Measurements from ENCODE around the gene FAM237B. TPM values are rescaled to one million over a fixed set of nuclear protein-coding genes. Genes with fewer than 3 reads are reported as not detected.

FAM237B gene
- total RNA-seq, 1 donor from 2014 or later, result not detected

DNA sequence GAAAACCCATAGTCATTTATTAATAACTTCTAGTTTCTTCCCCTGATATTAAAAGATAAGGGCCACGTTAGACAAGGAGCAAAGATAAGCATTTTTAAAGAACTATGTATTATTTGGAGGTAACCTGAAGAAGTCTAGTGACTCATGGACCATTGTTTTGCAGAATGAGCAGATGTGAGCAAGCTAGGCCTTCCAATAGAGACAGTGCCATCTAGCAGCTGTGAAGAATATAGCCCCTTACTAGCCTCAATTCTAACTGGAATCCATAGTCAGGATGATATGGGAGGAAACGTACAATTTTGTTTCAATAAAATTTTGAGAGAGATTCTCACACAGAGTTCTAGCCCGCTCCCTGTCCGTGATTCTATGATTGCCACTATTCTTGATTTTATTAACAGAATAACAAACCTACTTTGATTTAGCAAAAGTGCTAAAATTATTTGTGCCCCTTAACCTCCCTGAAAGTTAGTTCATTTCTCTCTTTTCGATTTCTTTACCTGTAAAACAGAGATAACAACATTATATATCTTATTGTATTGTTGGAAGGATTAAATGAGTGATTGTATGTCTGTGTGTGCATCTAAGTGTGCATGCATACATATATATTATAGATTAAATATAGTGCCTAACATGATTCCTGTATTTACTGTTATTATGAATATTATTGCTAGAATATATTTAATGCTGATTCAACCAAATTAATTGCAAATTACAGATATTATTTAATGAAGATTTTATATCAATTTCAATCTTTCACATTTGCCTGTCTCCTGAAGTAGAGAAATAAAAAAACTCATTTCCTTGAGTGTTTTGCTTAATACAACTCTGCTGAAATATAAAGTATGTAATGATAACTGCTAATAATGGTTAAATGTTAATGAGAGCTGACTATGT is 22.7 kb downstream of the FAM237B start:
- H3K4me3 ChIP-seq (ENCODE audit: low read depth, low read length), result no peak overlapping the region
- DNase-seq (ENCODE audit: low read depth), result peak; percentile 25
- TF ChIP-seq, protein P1, sequence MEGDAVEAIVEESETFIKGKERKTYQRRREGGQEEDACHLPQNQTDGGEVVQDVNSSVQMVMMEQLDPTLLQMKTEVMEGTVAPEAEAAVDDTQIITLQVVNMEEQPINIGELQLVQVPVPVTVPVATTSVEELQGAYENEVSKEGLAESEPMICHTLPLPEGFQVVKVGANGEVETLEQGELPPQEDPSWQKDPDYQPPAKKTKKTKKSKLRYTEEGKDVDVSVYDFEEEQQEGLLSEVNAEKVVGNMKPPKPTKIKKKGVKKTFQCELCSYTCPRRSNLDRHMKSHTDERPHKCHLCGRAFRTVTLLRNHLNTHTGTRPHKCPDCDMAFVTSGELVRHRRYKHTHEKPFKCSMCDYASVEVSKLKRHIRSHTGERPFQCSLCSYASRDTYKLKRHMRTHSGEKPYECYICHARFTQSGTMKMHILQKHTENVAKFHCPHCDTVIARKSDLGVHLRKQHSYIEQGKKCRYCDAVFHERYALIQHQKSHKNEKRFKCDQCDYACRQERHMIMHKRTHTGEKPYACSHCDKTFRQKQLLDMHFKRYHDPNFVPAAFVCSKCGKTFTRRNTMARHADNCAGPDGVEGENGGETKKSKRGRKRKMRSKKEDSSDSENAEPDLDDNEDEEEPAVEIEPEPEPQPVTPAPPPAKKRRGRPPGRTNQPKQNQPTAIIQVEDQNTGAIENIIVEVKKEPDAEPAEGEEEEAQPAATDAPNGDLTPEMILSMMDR (conservative IDR thresholded peaks at IDR 0.05; ENCODE audit: low read depth, low read length), result peak; percentile 81

DNA sequence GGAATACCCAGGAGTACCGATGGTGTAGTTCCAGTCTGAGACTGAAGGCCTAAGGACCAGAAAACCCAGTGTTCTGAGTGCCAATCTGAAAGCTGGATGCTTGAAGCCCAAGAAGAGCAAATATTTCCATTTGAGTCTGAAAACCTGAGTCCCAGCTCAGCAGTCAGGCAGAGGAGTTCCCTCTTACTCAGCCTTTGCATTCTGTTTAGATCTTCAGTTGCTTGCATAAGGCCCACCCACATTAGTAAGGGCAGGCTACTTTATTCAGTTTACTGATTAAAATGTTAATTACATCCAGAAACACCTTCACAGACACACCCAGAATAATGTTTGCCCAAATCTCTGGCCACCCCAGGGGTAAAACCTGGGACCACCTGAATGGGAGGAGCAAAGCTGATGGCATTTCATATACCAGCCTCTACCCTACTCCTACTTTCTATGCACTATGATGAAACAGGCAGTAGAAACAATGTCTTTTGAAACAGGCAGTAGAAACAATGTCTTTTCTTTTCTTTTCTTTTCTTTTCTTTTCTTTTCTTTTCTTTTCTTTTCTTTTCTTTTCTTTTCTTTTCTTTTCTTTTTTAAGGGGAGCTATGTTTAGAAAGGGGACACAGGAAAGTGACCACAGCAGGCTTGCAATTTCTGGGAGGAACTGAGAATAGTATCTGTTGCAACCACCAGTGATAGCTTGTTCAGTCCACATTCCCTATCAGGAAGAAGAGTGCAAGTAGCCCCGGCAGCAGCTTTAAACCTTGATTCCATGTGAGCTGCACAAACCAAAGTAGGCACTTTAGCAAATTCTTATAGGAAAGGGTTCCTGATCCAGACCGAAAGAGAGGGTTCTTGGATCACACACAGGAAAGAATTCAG is 30.6 kb downstream of the FAM237B start:
- H3K4me3 ChIP-seq (ENCODE audit: low read depth, low read length), result no peak overlapping the region
- TF ChIP-seq, protein P1 (conservative IDR thresholded peaks at IDR 0.05; ENCODE audit: low read depth, low read length), result no peak
- DNase-seq (ENCODE audit: low read depth), result no peak

DNA sequence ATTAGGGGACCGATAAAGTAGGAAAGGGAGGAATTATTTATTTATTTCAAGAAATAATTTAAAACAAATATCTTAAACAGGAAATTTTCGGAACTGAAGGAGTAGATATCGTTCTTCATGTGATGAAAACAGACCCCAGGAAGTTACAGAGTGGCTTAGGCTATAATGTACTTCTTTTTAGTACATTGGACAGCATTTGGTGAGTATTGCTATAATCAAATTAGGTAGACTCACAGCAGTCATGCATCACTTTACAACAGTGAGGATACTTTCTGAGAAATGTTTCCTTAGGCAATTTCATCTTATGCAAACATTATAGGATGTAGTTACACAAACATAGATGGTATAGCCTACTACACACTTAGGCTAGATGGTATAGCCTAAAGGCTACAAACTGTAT is 33.0 kb downstream of the FAM237B start:
- TF ChIP-seq, protein P1 (conservative IDR thresholded peaks at IDR 0.05; ENCODE audit: low read depth, low read length), result no peak
- DNase-seq (ENCODE audit: low read depth), result no peak
- no peak overlapping the region for H3K4me3 ChIP-seq (ENCODE audit: low read depth, low read length)

DNA sequence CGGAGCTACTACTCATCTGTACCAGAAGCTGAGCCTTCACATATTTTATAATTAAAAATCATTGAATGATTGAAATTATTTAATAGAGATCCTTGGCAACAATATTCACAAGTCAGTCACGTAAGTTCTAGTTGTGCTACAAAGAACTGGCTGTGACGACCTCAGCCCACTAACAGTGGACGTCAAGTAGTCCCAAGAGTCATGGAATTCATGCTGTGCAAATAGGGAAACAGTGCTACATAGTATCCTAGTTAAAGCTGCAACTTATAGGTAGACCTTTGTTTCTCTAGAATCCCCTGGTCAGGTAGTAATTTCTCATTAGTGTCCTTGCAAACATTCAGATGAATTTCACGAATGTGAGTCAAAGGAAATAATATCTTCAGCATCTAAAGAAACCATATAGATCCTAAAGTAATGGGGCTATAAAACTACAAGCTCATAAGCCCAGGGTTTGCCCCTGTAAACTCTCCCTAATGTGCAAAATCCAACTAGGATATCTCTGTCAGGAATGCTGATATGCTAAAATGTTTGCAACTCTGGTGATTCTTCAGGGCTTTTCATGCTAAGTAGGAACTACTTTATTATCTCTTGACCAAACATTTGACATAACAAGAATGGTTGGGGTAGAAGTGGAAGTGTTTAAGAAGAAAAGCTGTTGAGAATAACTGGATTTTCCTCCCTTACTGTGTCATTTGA is 44.9 kb downstream of the FAM237B start:
- no peak overlapping the region for H3K4me3 ChIP-seq (ENCODE audit: low read depth, low read length)
- TF ChIP-seq, protein P1 (conservative IDR thresholded peaks at IDR 0.05; ENCODE audit: low read depth, low read length), result no peak
- no peak for DNase-seq (ENCODE audit: low read depth)

DNA sequence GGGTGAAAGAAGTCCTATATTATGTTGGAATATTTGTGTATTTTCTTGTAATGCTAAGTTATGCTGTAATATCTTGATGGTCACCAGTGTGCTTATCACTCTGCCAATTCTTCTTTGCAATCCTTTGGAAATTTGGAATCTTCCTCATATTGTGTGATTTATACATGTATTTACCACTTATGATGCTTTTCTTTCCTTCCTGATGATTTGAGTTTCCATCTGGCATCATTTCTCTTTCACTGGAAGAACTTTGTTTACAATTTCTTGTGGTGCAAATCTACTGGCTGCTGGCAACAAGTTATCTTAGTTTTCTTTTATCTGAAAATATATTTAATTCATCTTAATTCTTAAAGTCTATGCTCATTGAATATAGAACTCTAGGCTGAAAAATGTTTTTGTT is 46.9 kb downstream of the FAM237B start:
- H3K4me3 ChIP-seq (ENCODE audit: low read depth, low read length), result no peak overlapping the region
- TF ChIP-seq, protein P1 (conservative IDR thresholded peaks at IDR 0.05; ENCODE audit: low read depth, low read length), result no peak
- DNase-seq (ENCODE audit: low read depth), result no peak

DNA sequence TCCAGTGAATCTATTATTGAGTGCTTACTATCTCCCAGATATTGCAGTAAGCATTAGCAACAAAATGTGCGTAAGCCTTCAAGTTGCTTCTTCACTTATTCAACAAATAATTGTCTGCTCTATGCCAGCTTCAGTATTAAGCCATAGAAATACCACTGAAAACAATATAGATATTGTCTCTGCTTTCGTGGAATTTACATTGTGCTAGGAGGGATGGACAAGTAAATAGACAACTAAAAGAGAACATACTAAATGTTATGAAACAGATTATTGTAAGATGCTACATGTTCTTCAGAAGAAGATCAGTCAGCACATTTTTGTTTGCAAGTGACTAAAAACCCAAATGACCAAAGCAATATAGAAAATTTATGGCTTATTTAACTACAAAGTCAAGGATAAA is 48.9 kb downstream of the FAM237B start:
- TF ChIP-seq, protein P1 (conservative IDR thresholded peaks at IDR 0.05; ENCODE audit: low read depth, low read length), result no peak
- DNase-seq (ENCODE audit: low read depth), result no peak
- H3K4me3 ChIP-seq (ENCODE audit: low read depth, low read length), result no peak overlapping the region
